IMR-90 (cell line): Measurements from ENCODE around the gene CAPN10. TPM values are rescaled to one million over a fixed set of nuclear protein-coding genes. Genes with fewer than 3 reads are reported as not detected.
A peak's percentile ranks its signal among the peaks of the same experiment; 100 is the strongest.

Experiments used
- ATAC-seq: fragments of 200-7000 bp; cut with Tn5 transposase; 2 replicates; pipeline ENCODE4 v1.9.1; 2020; ENCODE audit warnings: low read depth, mild to moderate bottlenecking, moderate library complexity
- BruUV-seq: library from RNA; stranded (reverse); fragments of 400-500 nt; replicated peaks from 2 replicates; lab custom pipeline; 2021; lab: Mats Ljungman, UMichigan
- CTCF ChIA-PET: fragments of 300-600 bp; formaldehyde crosslinking; extraction: SDS; loops from one replicate; lab custom pipeline; 2021; ENCODE audit warnings: antibody characterized with exemption; lab: Yijun Ruan, JAX
- POLR2A ChIA-PET: fragments of 300-600 bp; sonication (Branson Sonifier 250); formaldehyde crosslinking; loops from one replicate; lab custom pipeline; 2022; ENCODE audit warnings: antibody characterized with exemption; ENCODE audit not compliant: unreplicated experiment; lab: Charles Lee
- DNase-seq: peaks from one replicate; pipeline ENCODE4 v3.0.0; 2013
- H2AFZ ChIP-seq: replicated peaks from 2 replicates; pipeline ENCODE3; 2013; ENCODE audit warnings: low read length, mild to moderate bottlenecking; ENCODE audit not compliant: poor library complexity
- H2AK5ac ChIP-seq: 2 replicates; pipeline ENCODE4 v1.6.1; 2013; ENCODE audit warnings: low read depth, low read length, inconsistent platforms
- H2AK9ac ChIP-seq: replicated peaks from 2 replicates; pipeline ENCODE3; 2013; ENCODE audit warnings: mild to moderate bottlenecking, low read depth, low read length, moderate library complexity; ENCODE audit not compliant: poor library complexity
- H2BK120ac ChIP-seq: 2 replicates; pipeline ENCODE4 v1.6.1; 2013; ENCODE audit warnings: low read depth, low read length, inconsistent platforms
- H2BK15ac ChIP-seq: 3 replicates; pipeline ENCODE4 v1.6.1; 2013; ENCODE audit warnings: low read depth, low read length, inconsistent platforms
- H2BK20ac ChIP-seq: 2 replicates; pipeline ENCODE4 v1.6.1; 2013; ENCODE audit warnings: low read depth, mild to moderate bottlenecking, inconsistent platforms, low read length, moderate library complexity
- H2BK5ac ChIP-seq: 2 replicates; pipeline ENCODE4 v1.6.1; 2013; ENCODE audit warnings: mild to moderate bottlenecking, low read depth, low read length, inconsistent platforms; ENCODE audit not compliant: poor library complexity, severe bottlenecking
- H3K14ac ChIP-seq: replicated peaks from 2 replicates; pipeline ENCODE4 v1.6.1; 2013; ENCODE audit warnings: low read depth, low read length, inconsistent platforms
- H3K18ac ChIP-seq: 2 replicates; pipeline ENCODE4 v1.6.1; 2013; ENCODE audit warnings: low read depth, low read length, control low read depth
- H3K23ac ChIP-seq: 2 replicates; pipeline ENCODE4 v1.6.1; 2013; ENCODE audit warnings: low read depth, low read length, inconsistent platforms
- H3K27ac ChIP-seq: 2 replicates; pipeline ENCODE4 v1.5.1; 2013; ENCODE audit warnings: mild to moderate bottlenecking, control low read depth, low read length; ENCODE audit not compliant: insufficient read depth
- H3K27me3 ChIP-seq: 2 replicates; pipeline ENCODE4 v1.6.1; 2013; ENCODE audit warnings: low read length; ENCODE audit not compliant: control insufficient read depth, insufficient read depth
- H3K36me3 ChIP-seq: 2 replicates; pipeline ENCODE4 v1.6.1; 2013; ENCODE audit warnings: low read length, mixed read lengths; ENCODE audit not compliant: control insufficient read depth, insufficient read depth
- H3K4ac ChIP-seq: 2 replicates; pipeline ENCODE4 v1.6.1; 2013; ENCODE audit warnings: low read depth, low read length, inconsistent platforms
- H3K4me1 ChIP-seq: 2 replicates; pipeline ENCODE4 v1.6.1; 2013; ENCODE audit warnings: low read length, mixed read lengths; ENCODE audit not compliant: control insufficient read depth, insufficient read depth
- H3K4me2 ChIP-seq: 2 replicates; pipeline ENCODE4 v1.6.1; 2013; ENCODE audit warnings: low read depth, mild to moderate bottlenecking, control low read depth, low read length, moderate library complexity
- H3K4me3 ChIP-seq: 2 replicates; pipeline ENCODE4 v1.5.1; 2013; ENCODE audit warnings: low read depth, mild to moderate bottlenecking, control low read depth, low read length, moderate library complexity; ENCODE audit not compliant: insufficient read depth
- H3K56ac ChIP-seq: 2 replicates; pipeline ENCODE4 v1.6.1; 2013; ENCODE audit warnings: low read length, inconsistent platforms; ENCODE audit not compliant: insufficient read depth; ENCODE audit errors: extremely low read depth
- H3K79me1 ChIP-seq, 2 experiments: 2 replicates each; pipeline ENCODE4 v1.6.1; 2013; ENCODE audit warnings: low read length in 2 of 2, inconsistent platforms in 1 of 2, low read depth in 1 of 2
- H3K9ac ChIP-seq: 2 replicates; pipeline ENCODE4 v1.6.1; 2013; ENCODE audit warnings: low read depth, low read length, control low read depth
- H3K9me1 ChIP-seq: 2 replicates; pipeline ENCODE4 v1.6.1; 2013; ENCODE audit warnings: low read length, inconsistent platforms; ENCODE audit not compliant: insufficient read depth
- H3K9me3 ChIP-seq: 2 replicates; pipeline ENCODE4 v1.6.1; 2013; ENCODE audit warnings: low read length; ENCODE audit not compliant: control insufficient read depth, insufficient read depth
- H4K20me1 ChIP-seq: 2 replicates; pipeline ENCODE4 v1.6.1; 2013; ENCODE audit warnings: low read length, inconsistent platforms; ENCODE audit not compliant: insufficient read depth
- H4K5ac ChIP-seq: 2 replicates; pipeline ENCODE4 v1.6.1; 2013; ENCODE audit warnings: mild to moderate bottlenecking, low read depth, low read length, control low read depth
- H4K8ac ChIP-seq, 2 experiments: 2 replicates each; pipeline ENCODE4 v1.6.1; 2013; ENCODE audit warnings: low read depth in 2 of 2, low read length in 2 of 2, control low read depth in 1 of 2, inconsistent platforms in 1 of 2
- H4K91ac ChIP-seq: 2 replicates; pipeline ENCODE4 v1.6.1; 2013; ENCODE audit warnings: low read depth, low read length, inconsistent platforms; ENCODE audit not compliant: insufficient read depth
- CEBPB ChIP-seq: IDR thresholded peaks from 2 replicates; pipeline ENCODE4 v1.6.1; 2012; ENCODE audit warnings: low read depth, low read length, improper control_type of control experiment
- CHD1 ChIP-seq: IDR thresholded peaks from 2 replicates; pipeline ENCODE4 v1.6.1; 2012; ENCODE audit warnings: low read depth, low read length, improper control_type of control experiment
- CTCF ChIP-seq: conservative IDR thresholded peaks from 2 replicates; pipeline ENCODE4 v1.5.1; 2012; ENCODE audit warnings: mild to moderate bottlenecking, low read depth, low read length, improper control_type of control experiment
- ELK1 ChIP-seq: fragments of 150-350 bp; IDR thresholded peaks from 2 replicates; pipeline ENCODE4 v1.6.1; 2016; ENCODE audit warnings: low read depth, mild to moderate bottlenecking, low read length, moderate library complexity, borderline replicate concordance
- FOS ChIP-seq: fragments of 150-350 bp; IDR thresholded peaks from 2 replicates; pipeline ENCODE4 v1.6.1; 2016; ENCODE audit warnings: low read depth, low read length
- MAFK ChIP-seq: IDR thresholded peaks from 2 replicates; pipeline ENCODE4 v1.6.1; 2012; ENCODE audit warnings: low read depth, low read length, improper control_type of control experiment
- MAZ ChIP-seq: IDR thresholded peaks from 2 replicates; pipeline ENCODE4 v1.6.1; 2012; ENCODE audit warnings: low read depth, mild to moderate bottlenecking, low read length, improper control_type of control experiment, moderate library complexity, borderline replicate concordance
- MXI1 ChIP-seq: IDR thresholded peaks from 2 replicates; pipeline ENCODE4 v1.6.1; 2012; ENCODE audit warnings: low read depth, mild to moderate bottlenecking, low read length, moderate library complexity, borderline replicate concordance
- NFE2L2 ChIP-seq: fragments of 150-350 bp; IDR thresholded peaks from 2 replicates; pipeline ENCODE4 v1.6.1; 2016; ENCODE audit warnings: low read depth, mild to moderate bottlenecking, low read length
- RFX5 ChIP-seq: IDR thresholded peaks from 2 replicates; pipeline ENCODE4 v1.8.0; 2012; ENCODE audit warnings: low read depth, mild to moderate bottlenecking, low read length, moderate library complexity
- SMC3 ChIP-seq: fragments of 150-350 bp; IDR thresholded peaks from 2 replicates; pipeline ENCODE4 v1.6.1; 2016; ENCODE audit warnings: low read depth, mild to moderate bottlenecking, antibody characterized with exemption, low read length, moderate library complexity
- WGBS, 2 experiments: methylation state at CpG; one replicate each; pipeline versions ENCODE4 v1.1.5 to v1.1.7; 2013; ENCODE audit warnings: missing lambda C conversion rate in 2 of 2; ENCODE audit not compliant: insufficient read length in 1 of 2; ENCODE audit errors: extremely low coverage in 2 of 2; 5-methylcytosine and 5-hydroxymethylcytosine counted together
- dilution Hi-C: fragments of 300-500 bp; cut with HindIII; formaldehyde crosslinking; loops from one replicate; pipeline ENCODE4 v1.14.3; 2018; ENCODE audit warnings: low sequenced_read_pairs; ENCODE audit not compliant: unreplicated experiment
- in situ Hi-C: fragments of 300-500 bp; cut with MboI; formaldehyde crosslinking; loops from 3 replicates; pipeline ENCODE4 v1.14.3; 2019; ENCODE audit warnings: low sequenced_read_pairs, inconsistent platforms, mixed read lengths
- intact Hi-C: fragments of 100-400 bp; cut with micrococcal nuclease; formaldehyde crosslinking; loops from 2 replicates; pipeline ENCODE4 v1.10.0; 2022
- polyA plus RNA-seq, 3 experiments: library from polyadenylated mRNA; depleted of rRNA; stranded (reverse); fragments of >200 nt; gene quantifications; 2 replicates each; pipeline ENCODE4 v1.2.3, GENCODE V29; 2012; ENCODE audit warnings: low replicate concordance in 1 of 3
- total RNA-seq: library from RNA; depleted of rRNA; stranded (reverse); fragments of >200 nt; gene quantifications from 2 replicates; pipeline ENCODE4 v1.2.3, GENCODE V29; 2012

CAPN10 gene
- total and polyA plus RNA-seq, 2 of the 4 experiments (the other 2 are of a cell fraction), result 6.3 to 20.9 TPM

GRCh38 chr2:240643093-240643810 is 56.7 kb downstream of the CAPN10 start:
- no peaks in the 10 kb centered on the region for H3K79me1 ChIP-seq
- no peak overlapping the region for H4K91ac ChIP-seq
- H2BK20ac ChIP-seq, result no peak overlapping the region
- WGBS, 2 experiments, result 40% methylated on average over 1 of the region's 13 CpGs; no CpG with 5 or more reads in 1 of the 2 experiments
- no peak overlapping the region for H3K14ac ChIP-seq
- dilution Hi-C loops (no loop called here), in situ Hi-C loops (no loop called here), intact Hi-C loops (no loop called here)
- no peak for DNase-seq
- no peak overlapping the region for H2BK15ac ChIP-seq
- H3K4me2 ChIP-seq, result no peak overlapping the region
- CTCF ChIA-PET, result no interaction called here
- H3K4ac ChIP-seq, result no peak overlapping the region
- H4K5ac ChIP-seq, result no peak overlapping the region
- H3K4me1 ChIP-seq, result no peaks in the 10 kb centered on the region
- no peak overlapping the region for H3K56ac ChIP-seq
- H3K27me3 ChIP-seq, result peaks cover 53% of the 10 kb centered on the region
- ATAC-seq, result no peak
- no TSS peak for BruUV-seq
- H2AK9ac ChIP-seq, result no peak overlapping the region
- no peaks in the 10 kb centered on the region for H3K9me1 ChIP-seq
- peak overlapping the region; percentile 11 for H2AFZ ChIP-seq
- no peak overlapping the region for H2BK5ac ChIP-seq
- H3K9me3 ChIP-seq, result no peaks in the 10 kb centered on the region
- H2BK120ac ChIP-seq, result no peak overlapping the region
- no peaks in the 10 kb centered on the region for H4K20me1 ChIP-seq
- no peak overlapping the region for H3K4me3 ChIP-seq
- no peak overlapping the region for H3K23ac ChIP-seq
- H3K36me3 ChIP-seq, result no peaks in the 10 kb centered on the region
- no peak overlapping the region for H3K9ac ChIP-seq
- no peak overlapping the region for H4K8ac ChIP-seq
- no peak overlapping the region for H3K18ac ChIP-seq
- no peak overlapping the region for H2AK5ac ChIP-seq
- TF ChIP-seq RFX5, result no peak
- TF ChIP-seq ELK1, result no peak
- no peak for TF ChIP-seq CEBPB
- TF ChIP-seq NFE2L2, result no peak
- no peak for TF ChIP-seq MAZ
- no peak for TF ChIP-seq CTCF
- no peak for TF ChIP-seq FOS
- TF ChIP-seq MAFK, result no peak
- no peak for TF ChIP-seq CHD1
- no peak for TF ChIP-seq SMC3
- TF ChIP-seq MXI1, result no peak
- POLR2A ChIA-PET, result no interaction called here
- H3K27ac ChIP-seq, result no peak overlapping the region
